ENCODE results near the gene ROR2.

DNA sequence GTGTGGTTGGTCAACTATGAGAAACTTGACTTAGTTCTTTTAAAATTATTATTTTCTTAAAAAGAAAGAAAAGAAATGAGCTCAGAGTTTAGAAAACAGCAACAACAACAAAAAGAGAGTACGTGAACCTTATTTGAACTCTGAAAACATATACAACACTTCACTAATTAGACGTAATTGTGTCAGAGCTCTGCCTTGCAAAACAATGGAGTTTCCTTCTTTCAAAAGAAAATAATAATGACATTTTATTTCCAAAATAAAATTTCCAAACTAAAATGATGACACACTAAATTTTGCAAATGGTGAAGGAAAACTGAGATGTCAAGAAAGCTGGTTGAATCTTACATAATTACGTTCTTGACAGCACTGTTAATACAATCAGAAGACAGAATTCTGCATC lies 15.4 kb downstream of the ROR2 start:
- TF ChIP-seq TEAD4 (IDR thresholded peaks at IDR 0.05), result no peak
- TF ChIP-seq TCF12 (IDR thresholded peaks at IDR 0.05; ENCODE audit: low read depth), result no peak
- TF ChIP-seq CEBPB (IDR thresholded peaks at IDR 0.05), result no peak

Data from Ishikawa (cell line).